NCI-H524 (cell line): ENCODE results near the gene MAK.
"Not testable (repeated sequence)": the region's sequence is repeated elsewhere in the genome, so short reads cannot be mapped to it uniquely, and the experiment has no call there.

Experiments used
- DNase-seq, 2 experiments: peaks; one replicate each; lab custom pipeline; 2025; lab: John Stamatoyannopoulos, UW

The MAK gene

GRCh38 chr6:10779076-10779475 is 59.3 kb downstream of the MAK start:
- DNase-seq: peak; percentile 80 to 89

- no peak for DNase-seq
Measured at GRCh38 chr6:10778230-10778629, 60.1 kb downstream of the MAK start.

DNA sequence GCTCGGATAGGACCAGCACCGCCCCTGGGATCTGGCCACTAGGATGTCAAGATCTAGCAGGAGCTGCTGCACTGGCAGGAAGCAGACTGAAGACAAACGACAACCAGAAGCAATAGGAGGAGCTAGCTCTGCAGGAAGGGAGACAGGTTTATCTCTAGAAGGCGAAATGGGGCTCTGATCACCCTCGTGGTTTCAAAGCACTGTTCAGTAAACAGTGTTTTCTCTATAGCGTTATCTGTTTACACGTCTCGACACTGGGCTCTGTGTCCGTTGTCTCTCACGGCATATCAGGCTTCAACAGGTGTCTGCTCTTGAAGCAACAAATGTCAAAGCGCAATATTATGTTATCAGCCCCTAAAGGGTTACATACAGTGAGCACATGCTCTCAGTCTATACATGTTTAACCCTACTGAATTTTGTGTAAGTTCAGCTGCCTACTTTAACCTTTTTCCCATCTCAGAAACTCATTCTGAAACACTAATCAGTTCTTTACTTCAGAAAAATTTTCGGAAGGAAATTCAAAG is 66.9 kb downstream of the MAK start:
- DNase-seq: no peak

- no peak for DNase-seq
Measured at GRCh38 chr6:10769419-10769818, 68.9 kb downstream of the MAK start.

DNA sequence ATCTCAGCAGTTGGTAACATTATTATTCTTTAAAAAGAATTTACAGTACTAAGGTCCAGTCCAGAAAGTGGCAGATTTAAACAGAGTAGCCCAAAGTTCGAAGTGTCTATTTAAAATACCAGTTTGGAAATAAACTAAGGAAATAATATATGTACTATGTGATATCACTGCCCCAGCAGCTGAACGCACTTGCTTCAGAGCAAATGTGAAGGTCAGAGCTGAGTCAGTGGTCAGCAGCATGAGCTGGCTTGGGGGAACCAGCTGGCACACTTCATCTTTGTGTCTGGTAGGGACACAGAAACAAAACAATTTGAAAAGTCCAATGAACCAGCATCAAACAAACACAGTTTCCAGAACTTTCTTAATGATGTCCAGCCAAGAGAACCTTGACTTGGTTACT is 75.3 kb downstream of the MAK start:
- DNase-seq: no peak

GRCh38 chr6:10759884-10760329 is 78.4 kb downstream of the MAK start:
- peak; percentile 61 to 83 for DNase-seq

GRCh38 chr6:10759312-10759839 is 79.0 kb downstream of the MAK start:
- DNase-seq: peak; percentile 35 to 84

- DNase-seq: no peak
Measured at GRCh38 chr6:10756085-10756484, 82.3 kb downstream of the MAK start.

- DNase-seq: not testable (repeated sequence)
Measured at GRCh38 chr6:10751757-10752156, 86.6 kb downstream of the MAK start.

- DNase-seq: not testable (repeated sequence)
Measured at GRCh38 chr6:10750568-10750967, 87.8 kb downstream of the MAK start.

- DNase-seq: no peak
Measured at GRCh38 chr6:10749734-10750133, 88.6 kb downstream of the MAK start.

- peak; percentile 93 to 96 for DNase-seq
Measured at GRCh38 chr6:10747251-10747972, 90.9 kb downstream of the MAK start, which contains the start of gene TMEM14B. TSS of gene TMEM14B (plus strand) at chr6:10747805. CDS start at chr6:10749246, 1,441 bp downstream.

GRCh38 chr6:10746915-10747250 is 91.5 kb downstream of the MAK start:
- no peak for DNase-seq

GRCh38 chr6:10745116-10745515 is 93.2 kb downstream of the MAK start:
- no peak for DNase-seq

GRCh38 chr6:10743515-10743914 is 94.8 kb downstream of the MAK start:
- no peak for DNase-seq

- DNase-seq: no peak
Measured at GRCh38 chr6:10742251-10742650, 96.1 kb downstream of the MAK start.

DNA sequence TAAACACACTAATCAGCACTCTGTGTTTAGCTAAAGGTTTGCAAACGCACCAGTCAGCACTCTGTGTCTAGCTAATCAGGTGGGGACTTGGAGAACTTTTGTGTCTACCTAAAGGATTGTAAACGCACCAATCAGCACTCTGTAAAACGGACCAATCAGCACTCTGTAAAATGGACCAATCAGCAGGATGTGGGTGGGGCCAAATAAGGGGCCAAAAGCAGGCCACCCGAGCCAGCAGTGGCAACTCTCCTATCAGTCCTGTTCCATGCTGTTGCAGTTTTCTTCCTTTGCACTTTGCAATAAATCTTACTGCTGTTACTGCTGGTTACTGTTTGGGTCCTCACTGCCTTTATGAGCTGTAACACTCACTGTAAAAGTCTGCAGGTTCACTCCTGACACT is 96.7 kb downstream of the MAK start:
- not testable (repeated sequence) for DNase-seq

- no peak for DNase-seq
Measured at GRCh38 chr6:10740061-10740460, 98.3 kb downstream of the MAK start.

GRCh38 chr6:10736731-10737130 is 101.6 kb downstream of the MAK start:
- DNase-seq: peak; percentile 13 to 30

GRCh38 chr6:10733863-10734262 is 104.5 kb downstream of the MAK start:
- DNase-seq: no peak

DNA sequence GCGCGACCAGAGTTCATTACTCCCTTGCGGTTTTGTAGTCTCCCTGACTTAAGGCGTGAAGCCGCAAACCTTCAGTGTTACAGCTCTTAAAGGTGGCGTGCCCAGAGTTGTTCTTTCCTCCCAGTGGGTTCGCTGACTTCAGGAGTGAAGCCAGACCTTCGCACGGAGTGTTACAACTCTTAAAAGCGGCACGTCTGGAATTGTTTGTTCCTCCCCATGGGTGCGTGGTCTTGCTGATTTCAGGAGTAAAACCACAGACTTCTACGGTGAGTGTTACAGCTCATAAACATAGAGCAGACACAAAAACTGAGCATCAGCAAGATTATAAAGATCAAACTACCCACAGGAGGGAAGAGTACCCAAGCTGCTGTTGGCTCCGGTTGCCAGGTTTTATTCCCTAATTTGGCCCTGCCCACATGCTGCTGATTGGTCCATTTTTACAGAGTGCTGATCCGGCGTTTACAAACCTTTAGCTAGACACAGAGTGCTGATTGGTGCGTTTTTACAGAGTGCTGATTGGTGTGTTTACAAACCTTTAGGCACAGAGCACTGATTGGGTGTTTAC is 105.1 kb downstream of the MAK start:
- DNase-seq: no peak

- no peak for DNase-seq
Measured at GRCh38 chr6:10730254-10730653, 108.1 kb downstream of the MAK start.

DNA sequence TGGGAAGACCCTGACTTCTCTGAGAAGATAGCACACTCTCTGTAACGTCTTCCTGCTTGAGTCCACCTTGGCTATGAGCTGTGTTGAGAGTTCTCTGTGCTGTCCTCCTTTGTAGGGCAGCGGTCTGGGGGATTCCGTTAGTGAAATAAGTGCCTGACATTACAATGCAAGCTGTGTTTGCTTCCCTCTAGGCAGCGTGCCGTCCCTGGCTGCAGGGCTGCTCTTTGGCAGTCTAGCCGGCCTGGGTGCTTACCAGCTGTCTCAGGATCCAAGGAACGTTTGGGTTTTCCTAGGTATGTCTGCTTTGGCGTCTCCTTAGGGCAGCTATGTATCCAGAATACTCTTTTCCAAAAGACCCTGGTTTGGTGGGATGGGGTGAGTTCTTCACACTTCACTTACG is 112.6 kb downstream of the MAK start:
- no peak for DNase-seq
